Astrocyte (in vitro differentiated cells and primary cell): Measurements from ENCODE around the gene CDH20. TPM values are rescaled to one million over a fixed set of nuclear protein-coding genes. Genes with fewer than 3 reads are reported as not detected.

Source experiments
- DNase-seq: peaks from one replicate; pipeline ENCODE4 v3.0.0-alpha.2; 2010; ENCODE audit warnings: low read depth
- FAIRE-seq: peaks from 2 replicates; lab custom pipeline; 2011; peaks lifted over from hg19 to GRCh38; lab: Jason Lieb, UNC
- H2AFZ ChIP-seq: 2 replicates; pipeline ENCODE4 v1.6.0; 2012; ENCODE audit warnings: low read depth, low read length, inconsistent platforms
- H3K27ac ChIP-seq: 2 replicates; pipeline ENCODE4 v1.5.1; 2011; ENCODE audit warnings: low read depth, low read length, inconsistent platforms
- H3K27me3 ChIP-seq: 2 replicates; pipeline ENCODE4 v1.6.0; 2011; ENCODE audit warnings: low read length, inconsistent platforms; ENCODE audit not compliant: insufficient read depth
- H3K36me3 ChIP-seq: 2 replicates; pipeline ENCODE4 v1.5.1; 2011; ENCODE audit warnings: low read length, inconsistent platforms; ENCODE audit not compliant: insufficient read depth
- H3K4me1 ChIP-seq: 2 replicates; pipeline ENCODE4 v1.5.1; 2011; ENCODE audit warnings: low read length, inconsistent platforms; ENCODE audit not compliant: insufficient read depth
- H3K4me2 ChIP-seq: 2 replicates; pipeline ENCODE4 v1.6.0; 2012; ENCODE audit warnings: low read length, inconsistent platforms
- H3K4me3 ChIP-seq: 2 replicates; pipeline ENCODE4 v1.5.1; 2011; ENCODE audit warnings: low read depth, mild to moderate bottlenecking, low read length, inconsistent platforms; ENCODE audit not compliant: insufficient read depth
- H3K79me2 ChIP-seq: 2 replicates; pipeline ENCODE4 v1.6.0; 2012; ENCODE audit warnings: mild to moderate bottlenecking, low read length, inconsistent platforms; ENCODE audit not compliant: insufficient read depth
- H3K9ac ChIP-seq: 2 replicates; pipeline ENCODE4 v1.6.0; 2012; ENCODE audit warnings: mild to moderate bottlenecking, low read length, inconsistent platforms
- H3K9me3 ChIP-seq: 2 replicates; pipeline ENCODE4 v1.5.1; 2012; ENCODE audit warnings: low read depth, mild to moderate bottlenecking, low read length, inconsistent platforms; ENCODE audit not compliant: insufficient read depth
- H4K20me1 ChIP-seq: 2 replicates; pipeline ENCODE4 v1.6.0; 2012; ENCODE audit warnings: low read length, inconsistent platforms; ENCODE audit not compliant: insufficient read depth
- H3K27ac Mint-ChIP-seq: one replicate; pipeline ENCODE4 v1.8.0; 2021; ENCODE audit warnings: mild to moderate bottlenecking, mixed read lengths; ENCODE audit not compliant: unreplicated experiment
- H3K27me3 Mint-ChIP-seq: one replicate; pipeline ENCODE4 v1.8.0; 2021; ENCODE audit warnings: low read depth, mixed read lengths; ENCODE audit not compliant: unreplicated experiment
- H3K36me3 Mint-ChIP-seq: one replicate; pipeline ENCODE4 v1.8.0; 2021; ENCODE audit warnings: low read depth, mixed read lengths; ENCODE audit not compliant: unreplicated experiment
- H3K4me1 Mint-ChIP-seq: one replicate; pipeline ENCODE4 v1.8.0; 2021; ENCODE audit warnings: low read depth, mixed read lengths; ENCODE audit not compliant: unreplicated experiment
- H3K4me3 Mint-ChIP-seq: one replicate; pipeline ENCODE4 v1.8.0; 2021; ENCODE audit warnings: mild to moderate bottlenecking, moderate library complexity, mixed read lengths; ENCODE audit not compliant: unreplicated experiment
- H3K9me3 Mint-ChIP-seq: one replicate; pipeline ENCODE4 v1.8.0; 2021; ENCODE audit warnings: mild to moderate bottlenecking, mixed read lengths; ENCODE audit not compliant: unreplicated experiment
- CTCF ChIP-seq: IDR thresholded peaks from 2 replicates; pipeline ENCODE4 v1.5.1; 2011; ENCODE audit warnings: low read depth, mild to moderate bottlenecking, inconsistent platforms, low read length, moderate library complexity; ENCODE audit not compliant: insufficient read depth
- EZH2 ChIP-seq: IDR thresholded peaks from 2 replicates; pipeline ENCODE4 v1.6.1; 2012; ENCODE audit warnings: mild to moderate bottlenecking, low read length, inconsistent platforms; ENCODE audit not compliant: insufficient read depth
- total RNA-seq: library from RNA; stranded (reverse); gene quantifications from 2 replicates; pipeline ENCODE4 v1.2.1, GENCODE V29; 2021

The CDH20 gene
- total RNA-seq, 1 donor from 2014 or later = not detected

- Mint-ChIP-seq H3K27me3 (no peaks in the 10 kb centered on the region), H3K4me1 (no peaks in the 10 kb centered on the region), H3K27ac (no peak overlapping the region), H3K4me3 (no peak overlapping the region), H3K9me3 (no peaks in the 10 kb centered on the region), H3K36me3 (no peaks in the 10 kb centered on the region)
- TF ChIP-seq EZH2 (no peak), CTCF (no peak)
- Histone ChIP-seq H3K4me3 (no peak overlapping the region), H3K4me2 (no peak overlapping the region), H3K36me3 (no peaks in the 10 kb centered on the region), H3K27ac (no peak overlapping the region), H3K9me3 (no peaks in the 10 kb centered on the region), H3K27me3 (no peaks in the 10 kb centered on the region), H2AFZ (no peak overlapping the region), H3K4me1 (no peaks in the 10 kb centered on the region), H3K9ac (no peak overlapping the region), H4K20me1 (no peaks in the 10 kb centered on the region), H3K79me2 (no peaks in the 10 kb centered on the region)
- no peak for FAIRE-seq
- DNase-seq = no peak
Measured at GRCh38 chr18:61286867-61287266, 46.4 kb upstream of the CDH20 start.

- no peaks in the 10 kb centered on the region for H4K20me1 ChIP-seq
- H3K9me3 ChIP-seq = no peaks in the 10 kb centered on the region
- no peak overlapping the region for H3K4me2 ChIP-seq
- no peak overlapping the region for H3K27ac ChIP-seq
- Mint-ChIP-seq H3K4me3 (no peak overlapping the region), H3K9me3 (no peaks in the 10 kb centered on the region), H3K27me3 (no peaks in the 10 kb centered on the region), H3K4me1 (no peaks in the 10 kb centered on the region), H3K36me3 (no peaks in the 10 kb centered on the region), H3K27ac (no peak overlapping the region)
- H3K79me2 ChIP-seq = no peaks in the 10 kb centered on the region
- H3K36me3 ChIP-seq = no peaks in the 10 kb centered on the region
- DNase-seq (no peak), FAIRE-seq (no peak)
- no peak overlapping the region for H2AFZ ChIP-seq
- no peaks in the 10 kb centered on the region for H3K27me3 ChIP-seq
- no peak overlapping the region for H3K4me3 ChIP-seq
- no peak overlapping the region for H3K9ac ChIP-seq
- TF ChIP-seq EZH2 = no peak
- no peak for TF ChIP-seq CTCF
- no peaks in the 10 kb centered on the region for H3K4me1 ChIP-seq
Measured at GRCh38 chr18:61290616-61291015, 42.6 kb upstream of the CDH20 start.

- no peaks in the 10 kb centered on the region for H3K27me3 Mint-ChIP-seq
- no peak overlapping the region for H3K27ac Mint-ChIP-seq
- no peaks in the 10 kb centered on the region for H3K36me3 ChIP-seq
- TF ChIP-seq EZH2 (no peak), CTCF (no peak)
- H2AFZ ChIP-seq = no peak overlapping the region
- H3K4me1 Mint-ChIP-seq = no peaks in the 10 kb centered on the region
- H4K20me1 ChIP-seq = no peaks in the 10 kb centered on the region
- H3K9me3 Mint-ChIP-seq = no peaks in the 10 kb centered on the region
- FAIRE-seq (no peak), DNase-seq (no peak)
- no peaks in the 10 kb centered on the region for H3K36me3 Mint-ChIP-seq
- H3K4me1 ChIP-seq = no peaks in the 10 kb centered on the region
- no peak overlapping the region for H3K4me3 ChIP-seq
- H3K4me3 Mint-ChIP-seq = no peak overlapping the region
- no peaks in the 10 kb centered on the region for H3K27me3 ChIP-seq
- no peak overlapping the region for H3K4me2 ChIP-seq
- no peaks in the 10 kb centered on the region for H3K9me3 ChIP-seq
- H3K79me2 ChIP-seq = no peaks in the 10 kb centered on the region
- H3K9ac ChIP-seq = no peak overlapping the region
- no peak overlapping the region for H3K27ac ChIP-seq
Measured at GRCh38 chr18:61292280-61293035, 40.8 kb upstream of the CDH20 start.
